ENCODE measurements around the gene ABHD8.
A peak's percentile ranks its signal among the peaks of the same experiment; 100 is the strongest.

Gene ABHD8, protein sequence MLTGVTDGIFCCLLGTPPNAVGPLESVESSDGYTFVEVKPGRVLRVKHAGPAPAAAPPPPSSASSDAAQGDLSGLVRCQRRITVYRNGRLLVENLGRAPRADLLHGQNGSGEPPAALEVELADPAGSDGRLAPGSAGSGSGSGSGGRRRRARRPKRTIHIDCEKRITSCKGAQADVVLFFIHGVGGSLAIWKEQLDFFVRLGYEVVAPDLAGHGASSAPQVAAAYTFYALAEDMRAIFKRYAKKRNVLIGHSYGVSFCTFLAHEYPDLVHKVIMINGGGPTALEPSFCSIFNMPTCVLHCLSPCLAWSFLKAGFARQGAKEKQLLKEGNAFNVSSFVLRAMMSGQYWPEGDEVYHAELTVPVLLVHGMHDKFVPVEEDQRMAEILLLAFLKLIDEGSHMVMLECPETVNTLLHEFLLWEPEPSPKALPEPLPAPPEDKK

GRCh38 chr19:17303167-17303939 lies at the start of gene ABHD8:
TSS of gene ABHD8 (minus strand) at chr19:17303425. CDS start at chr19:17301616, 1,809 bp downstream.
- peak; percentile 84 for DNase-seq

DNA sequence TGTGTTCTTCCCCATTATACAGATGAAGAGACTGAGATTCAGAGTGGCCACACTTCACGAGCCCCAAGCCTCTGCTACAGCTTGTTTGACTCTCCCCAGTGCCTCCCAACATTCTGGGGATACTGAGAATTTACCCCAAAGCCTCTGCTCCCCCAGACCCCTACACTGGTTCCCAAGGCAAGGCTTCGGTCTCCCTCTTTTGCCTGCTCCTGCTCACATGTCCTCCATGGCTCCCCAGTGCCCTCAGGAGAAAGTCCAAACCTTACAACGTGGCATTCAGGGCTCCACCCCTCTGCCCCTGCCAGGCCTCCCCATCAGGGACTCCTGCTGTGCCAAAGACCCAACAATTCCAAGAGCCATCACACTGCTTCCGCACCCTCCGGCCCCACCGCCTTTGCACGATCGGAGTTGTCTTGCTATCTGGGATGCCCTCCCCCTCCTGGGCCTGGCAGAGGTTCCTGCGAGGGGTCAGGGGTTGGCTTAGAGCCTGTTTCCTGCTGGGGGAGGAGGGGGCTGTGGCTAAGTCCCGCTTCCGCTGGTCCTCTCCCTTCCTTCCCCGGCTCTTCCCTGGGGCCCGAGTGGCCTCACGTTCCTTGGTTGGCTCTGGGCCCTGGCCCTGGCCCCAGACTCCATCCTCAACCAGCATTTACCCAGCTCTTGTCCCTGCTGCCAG lies 49.5 kb upstream of the ABHD8 start:
- no peak for DNase-seq

GRCh38 chr19:17351815-17352435 lies 48.7 kb upstream of the ABHD8 start:
- DNase-seq = no peak

- no peak for DNase-seq
These were observed 45.5 kb upstream of the ABHD8 start for GRCh38 chr19:17348700-17349099.

DNA sequence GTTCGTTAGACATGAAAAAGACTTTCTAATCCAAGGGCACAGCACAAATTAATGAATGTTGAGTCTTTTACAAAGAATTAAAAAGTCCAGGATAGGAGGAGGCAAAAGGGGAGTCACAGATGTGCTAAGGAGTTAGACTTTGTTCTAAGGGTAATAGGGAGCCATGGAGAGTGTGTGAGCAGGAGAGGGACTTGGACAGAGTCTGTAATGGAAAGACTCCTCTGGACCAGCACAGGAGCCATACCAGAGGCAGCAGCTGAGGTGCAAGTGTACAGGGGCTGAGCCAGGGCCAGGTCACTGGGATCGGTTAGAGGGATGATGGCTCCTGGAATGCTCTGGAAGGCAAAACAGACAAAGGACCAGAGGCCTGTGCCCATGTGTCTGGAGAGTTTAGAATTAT lies 44.7 kb upstream of the ABHD8 start:
- no peak for DNase-seq

DNA sequence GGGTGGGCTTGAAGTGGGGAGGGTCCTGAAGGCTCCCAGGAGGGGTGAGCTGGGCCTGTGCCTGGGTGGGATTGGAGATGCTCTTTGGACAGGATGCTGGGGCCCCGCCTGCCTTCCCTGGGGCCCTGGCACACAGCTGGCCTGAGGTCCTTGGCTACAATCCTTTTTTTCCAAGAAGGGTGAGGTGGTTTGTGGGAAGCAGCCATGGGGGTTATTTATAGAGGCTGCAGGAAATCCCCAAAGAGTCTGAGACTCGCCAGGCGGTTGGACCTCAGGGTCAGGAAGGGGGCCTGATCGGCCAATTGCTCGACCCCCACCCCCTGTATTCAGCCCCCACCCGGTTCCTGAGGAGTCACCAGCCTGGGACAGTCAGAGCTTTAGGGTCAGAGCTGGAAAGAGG lies 44.1 kb upstream of the ABHD8 start:
- no peak for DNase-seq

DNA sequence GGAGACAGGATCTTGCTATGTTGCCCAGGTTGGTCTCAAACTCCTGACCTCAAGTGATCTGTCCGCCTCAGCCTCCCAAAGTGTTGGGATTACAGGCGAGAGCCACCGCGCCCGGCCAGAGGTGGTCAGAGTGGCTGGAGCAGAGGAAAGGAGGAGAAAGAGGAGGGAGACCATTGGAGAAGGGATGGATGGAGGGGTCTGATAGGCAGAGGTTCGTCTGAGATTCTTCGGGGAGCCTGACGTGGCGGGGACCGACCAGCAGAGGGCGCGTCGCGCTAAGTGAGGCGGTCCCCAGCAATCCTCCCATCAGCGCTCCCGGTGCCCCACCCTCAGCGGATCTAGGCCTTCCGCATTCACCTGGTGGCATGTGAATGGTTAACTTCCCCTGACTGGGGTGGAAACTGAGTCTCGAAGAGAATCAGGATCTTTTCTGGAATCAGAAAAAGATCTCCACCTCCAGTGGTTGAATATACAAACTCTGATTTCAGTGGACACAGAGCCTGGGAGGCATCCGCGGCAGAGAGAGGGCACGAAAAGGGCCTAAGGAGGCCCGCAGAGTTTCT lies 43.0 kb upstream of the ABHD8 start:
- DNase-seq = peak; percentile 39

DNA sequence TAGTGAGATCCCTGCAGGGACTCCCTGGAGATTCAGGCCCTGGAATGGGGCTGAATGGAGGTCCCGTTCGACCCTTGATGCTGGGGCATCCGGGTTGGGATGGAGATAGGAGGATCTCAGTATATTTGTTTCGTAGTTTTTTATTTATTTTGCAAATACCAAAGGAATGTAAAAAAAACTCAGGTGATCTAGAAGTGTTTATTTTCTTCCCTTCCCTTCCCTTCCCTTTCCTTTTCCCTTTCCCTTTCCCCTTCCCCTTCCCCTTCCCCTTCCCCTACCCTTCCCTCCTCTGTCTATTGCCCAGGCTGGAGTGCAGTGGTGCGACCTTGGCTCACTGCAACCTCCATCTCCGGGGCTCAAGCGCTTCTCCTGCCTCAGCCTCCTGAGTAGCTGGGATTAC lies 38.6 kb upstream of the ABHD8 start:
- DNase-seq = no peak

DNA sequence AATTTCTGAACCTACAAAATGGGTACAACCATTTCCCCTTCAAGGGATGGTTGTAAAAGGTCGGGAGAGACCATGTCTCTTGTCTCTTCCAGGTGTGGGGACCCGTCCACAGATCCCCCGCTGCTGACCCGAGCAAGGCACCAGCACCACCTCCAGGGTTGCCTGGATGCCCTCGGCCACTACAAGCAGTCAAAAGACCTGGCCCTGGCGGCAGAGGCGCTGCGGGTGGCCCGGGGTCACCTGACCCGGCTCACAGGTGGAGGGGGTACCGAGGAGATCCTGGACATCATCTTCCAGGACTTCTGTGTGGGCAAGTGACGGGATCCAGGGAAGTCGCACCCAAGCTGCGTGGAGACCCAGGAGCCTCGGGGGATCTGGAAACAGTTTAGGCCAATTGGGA lies 38.2 kb upstream of the ABHD8 start:
- DNase-seq = no peak

GRCh38 chr19:17340871-17341357 lies 37.7 kb upstream of the ABHD8 start:
- no peak for DNase-seq

DNA sequence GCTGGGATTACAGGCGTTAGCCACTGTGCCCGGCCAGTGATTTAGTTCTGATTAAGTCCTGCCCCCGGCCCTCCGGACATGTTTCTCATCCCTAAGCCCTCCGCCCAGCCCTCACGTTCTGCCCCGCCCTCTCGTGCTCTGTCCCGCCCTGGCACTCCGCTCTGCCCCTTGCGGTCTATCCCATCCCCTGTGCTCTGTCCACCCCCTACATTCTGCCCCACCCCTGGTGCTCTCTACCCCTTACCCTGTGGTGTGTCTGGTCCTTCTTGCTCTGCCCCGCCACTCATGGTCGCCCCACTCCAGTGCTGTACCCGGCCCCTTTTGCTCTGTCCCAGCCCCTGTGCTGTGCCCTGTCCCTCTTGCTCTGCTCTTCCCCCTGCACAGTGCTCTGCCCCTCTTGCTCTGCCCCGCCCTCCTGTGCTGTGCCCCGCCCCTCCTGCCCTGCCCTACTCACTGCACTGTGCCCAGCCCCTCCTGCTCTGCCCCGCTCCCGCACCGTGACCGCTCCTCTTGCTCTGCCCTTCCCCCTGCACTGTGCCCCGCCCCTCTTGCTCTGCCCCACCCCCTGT lies 37.2 kb upstream of the ABHD8 start:
- DNase-seq = no peak

DNA sequence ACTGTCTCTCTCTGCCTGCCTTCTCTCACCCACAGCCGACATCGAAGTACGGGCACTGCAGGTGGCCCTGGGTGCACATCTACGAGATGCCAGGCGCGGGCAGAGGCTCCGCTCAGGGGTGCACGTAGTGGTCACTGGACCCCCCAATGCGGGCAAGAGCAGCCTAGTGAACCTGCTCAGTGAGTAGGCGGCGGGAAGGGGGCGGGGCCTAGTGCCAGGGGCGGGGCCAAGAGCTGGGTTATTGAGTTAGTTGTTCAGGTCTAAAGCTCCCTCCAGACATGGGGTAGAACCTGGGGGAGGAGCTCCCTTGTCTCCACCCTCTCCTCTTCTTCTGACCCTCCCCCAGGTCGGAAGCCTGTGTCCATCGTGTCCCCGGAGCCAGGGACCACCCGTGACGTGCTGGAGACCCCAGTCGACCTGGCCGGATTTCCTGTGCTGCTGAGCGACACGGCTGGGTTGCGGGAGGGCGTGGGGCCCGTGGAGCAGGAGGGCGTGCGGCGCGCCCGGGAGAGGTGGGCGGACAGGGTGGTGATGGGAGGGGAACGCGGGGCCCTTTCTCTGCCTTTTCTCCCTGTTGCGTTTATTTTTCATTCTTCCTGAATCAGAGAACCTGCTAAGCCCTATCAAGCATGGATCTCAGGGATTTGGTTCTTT lies 36.0 kb upstream of the ABHD8 start:
- DNase-seq = no peak

DNA sequence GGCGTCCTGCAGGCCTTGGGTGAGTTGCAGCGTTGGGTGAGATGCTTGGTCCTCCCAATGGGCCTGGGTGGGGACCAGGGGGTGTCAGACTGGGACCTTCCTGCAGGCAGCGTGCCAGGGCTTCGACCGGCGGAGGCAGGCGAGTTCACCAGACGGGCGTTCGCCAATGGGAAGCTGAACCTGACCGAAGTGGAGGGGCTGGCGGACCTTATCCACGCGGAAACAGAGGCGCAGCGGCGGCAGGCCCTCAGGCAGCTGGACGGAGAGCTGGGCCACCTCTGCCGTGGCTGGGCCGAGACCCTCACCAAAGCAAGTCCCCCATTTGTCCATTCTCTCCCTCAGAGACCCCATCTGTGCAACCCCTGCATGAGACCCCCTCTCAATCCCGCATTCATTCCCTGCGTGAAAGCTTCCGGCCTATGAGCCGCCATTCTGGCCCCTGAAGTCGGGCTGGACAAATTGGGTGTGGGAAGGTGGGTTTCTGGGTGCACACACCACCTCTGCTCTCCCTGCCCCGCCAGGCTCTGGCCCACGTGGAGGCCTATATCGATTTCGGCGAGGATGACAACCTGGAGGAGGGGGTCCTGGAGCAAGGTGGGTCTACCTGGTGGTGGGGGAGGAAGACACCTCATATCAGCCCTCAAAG lies 35.3 kb upstream of the ABHD8 start:
- DNase-seq = no peak

GRCh38 chr19:17337675-17338432 lies 34.6 kb upstream of the ABHD8 start:
- no peak for DNase-seq

- DNase-seq = peak; percentile 98
These were observed 33.8 kb upstream of the ABHD8 start, which contains the start of gene GTPBP3 for GRCh38 chr19:17336872-17337674. TSS of gene GTPBP3 (plus strand) at chr19:17337553. CDS start at chr19:17337612, 59 bp downstream.

GRCh38 chr19:17335575-17335974 lies 32.4 kb upstream of the ABHD8 start:
- DNase-seq = peak; percentile 8

DNA sequence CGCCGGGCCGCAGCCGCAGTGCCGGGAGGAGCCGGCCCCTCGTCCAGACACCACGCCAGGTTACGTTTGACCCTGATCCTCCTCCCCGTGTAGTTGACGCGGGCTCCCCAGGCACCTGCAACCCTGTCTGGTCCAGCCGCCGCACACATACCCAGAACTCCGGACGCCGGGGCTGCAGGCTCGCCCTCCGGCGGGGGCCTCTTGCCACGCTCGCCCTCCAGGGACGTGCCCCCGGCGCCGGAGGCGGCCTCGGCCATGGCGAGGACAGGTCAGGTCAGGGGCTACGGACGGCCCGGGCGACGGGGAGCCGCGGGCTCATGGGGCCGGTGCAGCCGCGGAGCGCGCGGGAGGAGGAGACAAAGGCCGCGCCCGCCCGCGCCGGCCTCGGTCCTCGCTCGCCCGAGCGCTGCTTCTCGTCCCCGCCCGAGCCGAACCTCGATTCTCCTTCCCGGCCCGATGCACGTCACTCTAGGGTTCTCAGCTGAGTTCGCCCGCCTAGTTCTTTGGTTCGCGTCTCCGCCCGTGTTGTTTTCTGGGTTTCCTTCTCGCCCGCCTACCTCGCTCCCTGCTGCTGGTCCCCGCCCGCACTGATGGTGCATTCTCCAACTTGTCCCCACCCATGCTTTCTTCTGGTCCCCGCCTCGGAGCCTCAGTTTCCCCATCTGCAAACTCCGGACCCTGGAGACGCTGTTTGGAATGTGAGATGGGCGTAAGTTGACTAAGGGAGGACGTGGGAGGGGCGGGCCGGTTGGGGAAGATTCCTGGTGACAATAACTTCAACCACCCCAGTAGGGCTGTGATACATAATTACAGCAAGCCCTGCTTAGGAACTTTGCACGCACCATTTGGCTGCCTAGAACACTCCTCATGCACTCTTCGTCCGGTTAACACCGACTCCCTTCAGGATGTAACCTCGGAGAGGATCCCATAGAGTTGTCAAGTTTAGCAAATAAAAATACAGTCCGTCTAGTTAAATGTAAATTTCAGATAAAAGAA lies 31.5 kb upstream of the ABHD8 start, which contains the start of gene ANO8:
Gene ANO8, minus strand, starts transcription at position 442 of the 996 bp plus-strand sequence. Its CDS starts 185 bp downstream, at position 257.
- DNase-seq = peak; percentile 93
